Esophagus muscularis mucosa (tissue), 4 donors: ENCODE results near the gene VAMP4. TPM values are rescaled to one million over a fixed set of nuclear protein-coding genes. Genes with fewer than 3 reads are reported as not detected.

Experiments
- DNase-seq: peaks from one replicate; pipeline ENCODE4 v3.0.0-alpha.2; 2017; ENCODE audit errors: extremely low spot score
- H3K27ac ChIP-seq, 4 donors: fragments of 200-600 bp; sonication (generic); replicated peaks in 1 of 4; 1 replicate in 3 of 4; 2 replicates in 1 of 4; pipeline ENCODE4 v1.5.1; 2016 to 2019; ENCODE audit warnings: mild to moderate bottlenecking in 1 of 4
- H3K27me3 ChIP-seq, 4 donors: fragments of 200-600 bp; sonication (generic); one replicate each; pipeline versions ENCODE4 v1.5.1 to v1.6.0; 2016 to 2019
- H3K36me3 ChIP-seq, 4 donors: fragments of 200-600 bp; sonication (generic); one replicate each; pipeline ENCODE4 v1.5.1; 2016 to 2019
- H3K4me1 ChIP-seq, 4 donors: fragments of 200-600 bp; sonication (generic); one replicate each; pipeline ENCODE4 v1.5.1; 2016 to 2019
- H3K4me3 ChIP-seq, 4 donors: fragments of 200-600 bp; sonication (generic); 1 replicate in 2 of 4; 2 replicates in 2 of 4; pipeline ENCODE4 v1.5.1; 2016 to 2019; ENCODE audit warnings: mild to moderate bottlenecking in 4 of 4, moderate library complexity in 1 of 4
- H3K9me3 ChIP-seq, 4 donors: fragments of 200-600 bp; sonication (generic); 1 replicate in 3 of 4; 2 replicates in 1 of 4; pipeline ENCODE4 v1.5.1; 2016 to 2019
- CTCF ChIP-seq, 3 experiments: fragments of 200-600 bp in 2 of 3; fragments of 450-650 bp in 1 of 3; sonication (generic) in 2 of 3; IDR thresholded peaks; one replicate each; pipeline ENCODE4 v1.5.1; 2017 to 2019; ENCODE audit warnings: antibody characterized with exemption in 3 of 3, mild to moderate bottlenecking in 2 of 3, moderate library complexity in 1 of 3
- EP300 ChIP-seq: sonication (generic); formaldehyde crosslinking; IDR thresholded peaks from one replicate; pipeline ENCODE4 v1.6.1; 2017; ENCODE audit warnings: antibody characterized with exemption
- POLR2A ChIP-seq: fragments of 450-650 bp; IDR thresholded peaks from one replicate; pipeline ENCODE4 v1.6.1; 2017; ENCODE audit warnings: antibody characterized with exemption, moderate library complexity, mild to moderate bottlenecking, low read depth
- POLR2AphosphoS5 ChIP-seq, 2 donors: sonication (generic); formaldehyde crosslinking; IDR thresholded peaks; one replicate each; pipeline ENCODE4 v1.6.1; 2017; ENCODE audit warnings: antibody characterized with exemption in 2 of 2
- WGBS: methylation state at CpG from one replicate; pipeline ENCODE4 v1.1.5; 2018; 5-methylcytosine and 5-hydroxymethylcytosine counted together
- intact Hi-C: fragments of 100-400 bp; cut with DNase I; formaldehyde crosslinking; loops from one replicate; pipeline ENCODE4 v1.15.1; 2023
- total RNA-seq, 4 donors: library from RNA; depleted of rRNA; stranded (reverse); fragments of >200 nt; gene quantifications; one replicate each; pipeline versions ENCODE4 v1.1.0 to v1.2.1, GENCODE V29; 2016

VAMP4 gene
- total RNA-seq, 4 donors from 2014 or later: 14.2 to 19.9 (median 16.1) TPM

- H3K27me3 ChIP-seq: no peaks in the 10 kb centered on the region
- no peak for DNase-seq
- WGBS: 99% methylated on average over 17 of the region's 28 CpGs
- H3K4me1 ChIP-seq: peaks cover 14 to 67% (median 53%) of the 10 kb centered on the region in 4 donors
- H3K9me3 ChIP-seq: no peaks in the 10 kb centered on the region
- no peak overlapping the region for H3K27ac ChIP-seq
- TF ChIP-seq POLR2A (no peak), POLR2AphosphoS5 (IDR thresholded peaks at IDR 0.05) (no peak), EP300 (no peak), CTCF (IDR thresholded peaks at IDR 0.05) (no peak)
- no peak overlapping the region for H3K4me3 ChIP-seq
- intact Hi-C loops: no loop called here
- no peaks in the 10 kb centered on the region for H3K36me3 ChIP-seq
Measured at GRCh38 chr1:171670739-171671138, 71.1 kb downstream of the VAMP4 start.

- TF ChIP-seq POLR2AphosphoS5 (IDR thresholded peaks at IDR 0.05): no peak
- TF ChIP-seq EP300: no peak
- TF ChIP-seq CTCF (IDR thresholded peaks at IDR 0.05): no peak
- no peaks in the 10 kb centered on the region for H3K27me3 ChIP-seq
- H3K9me3 ChIP-seq: no peaks in the 10 kb centered on the region
- DNase-seq: no peak
- WGBS: 99% methylated on average over 5 of the region's 5 CpGs
- no peaks in the 10 kb centered on the region for H3K36me3 ChIP-seq
- H3K4me1 ChIP-seq: peaks cover 20 to 67% (median 53%) of the 10 kb centered on the region in 4 donors
- intact Hi-C loops: no loop called here
- no peak overlapping the region for H3K4me3 ChIP-seq
- H3K27ac ChIP-seq: peak overlapping the region in 1 of 4 donors; percentile 88
Measured at GRCh38 chr1:171668372-171668771, 73.5 kb downstream of the VAMP4 start.

GRCh38 chr1:171666114-171666769, 75.6 kb downstream of the VAMP4 start:
- no peak for DNase-seq
- H3K36me3 ChIP-seq: no peaks in the 10 kb centered on the region
- H3K4me1 ChIP-seq: peaks cover 24 to 70% (median 63%) of the 10 kb centered on the region in 4 donors
- H3K4me3 ChIP-seq: no peak overlapping the region
- H3K27me3 ChIP-seq: no peaks in the 10 kb centered on the region
- WGBS: 39% methylated on average over 4 of the region's 4 CpGs
- no peaks in the 10 kb centered on the region for H3K9me3 ChIP-seq
- no peak for TF ChIP-seq CTCF (IDR thresholded peaks at IDR 0.05)
- TF ChIP-seq POLR2AphosphoS5 (IDR thresholded peaks at IDR 0.05): peak; percentile 26 to 65
- intact Hi-C loops: no loop called here
- peak overlapping the region; percentile 77 to 88 (median 83) for H3K27ac ChIP-seq

- H3K27me3 ChIP-seq: no peaks in the 10 kb centered on the region
- H3K4me1 ChIP-seq: peaks cover 24 to 77% (median 70%) of the 10 kb centered on the region in 4 donors
- no peaks in the 10 kb centered on the region for H3K36me3 ChIP-seq
- no peaks in the 10 kb centered on the region for H3K9me3 ChIP-seq
- TF ChIP-seq POLR2A (no peak), EP300 (no peak), POLR2AphosphoS5 (IDR thresholded peaks at IDR 0.05) (no peak), CTCF (IDR thresholded peaks at IDR 0.05) (no peak)
- intact Hi-C loops: no loop called here
- H3K27ac ChIP-seq: peak overlapping the region; percentile 77 to 88 (median 83)
- DNase-seq: no peak
- H3K4me3 ChIP-seq: no peak overlapping the region
Measured at GRCh38 chr1:171664976-171665375, 76.9 kb downstream of the VAMP4 start.
